CD4-positive, alpha-beta T cell (primary cell): Measurements from ENCODE around the gene CD83. TPM values are rescaled to one million over a fixed set of nuclear protein-coding genes. Genes with fewer than 3 reads are reported as not detected.

ENCODE experiments used
- ATAC-seq: fragments of 200-7000 bp; cut with Tn5 transposase; one replicate; pipeline ENCODE4 v1.10.0; 2022; ENCODE audit warnings: mild to moderate bottlenecking; ENCODE audit not compliant: poor library complexity
- CTCF ChIA-PET: fragments of 350-600 bp; sonication (Branson Sonifier 250); formaldehyde crosslinking; loops from one replicate; lab custom pipeline; 2021; ENCODE audit warnings: antibody characterized with exemption, inconsistent platforms; lab: Charles Lee
- POLR2A ChIA-PET: fragments of 350-600 bp; sonication (Branson Sonifier 250); formaldehyde crosslinking; loops from one replicate; lab custom pipeline; 2021; ENCODE audit warnings: antibody characterized with exemption, inconsistent platforms; lab: Charles Lee
- DNase-seq, 14 experiments: peaks; one replicate each; pipeline ENCODE4 v3.0.0-alpha.2; 2013 to 2020; ENCODE audit warnings: mixed read lengths in 2 of 14
- H3K27ac ChIP-seq, 2 donors: one replicate each; pipeline versions ENCODE4 v1.5.1 to v1.7.0; 2013; ENCODE audit warnings: low read length in 2 of 2, low read depth in 1 of 2, mild to moderate bottlenecking in 1 of 2
- H3K27me3 ChIP-seq, 2 experiments: 1 replicate in 1 of 2; 2 replicates in 1 of 2; pipeline versions ENCODE4 v1.6.1 to v1.7.0; 2013; ENCODE audit warnings: low read length in 2 of 2, control low read depth in 1 of 2, mild to moderate bottlenecking in 1 of 2, moderate library complexity in 1 of 2; ENCODE audit not compliant: insufficient read depth in 2 of 2, control insufficient read depth in 1 of 2
- H3K36me3 ChIP-seq: one replicate; pipeline ENCODE4 v1.6.1; 2013; ENCODE audit warnings: low read length, control low read depth; ENCODE audit not compliant: insufficient read depth
- H3K4me1 ChIP-seq: one replicate; pipeline ENCODE4 v1.6.1; 2013; ENCODE audit warnings: low read length, control low read depth; ENCODE audit not compliant: insufficient read depth
- H3K4me3 ChIP-seq: one replicate; pipeline ENCODE4 v1.5.1; 2013; ENCODE audit warnings: mild to moderate bottlenecking, low read length, moderate library complexity
- H3K9me3 ChIP-seq, 2 experiments: 1 replicate in 1 of 2; 2 replicates in 1 of 2; pipeline versions ENCODE4 v1.6.1 to v1.7.0; 2013; ENCODE audit warnings: low read length in 2 of 2, mild to moderate bottlenecking in 2 of 2, control low read depth in 1 of 2, moderate library complexity in 1 of 2; ENCODE audit not compliant: control insufficient read depth in 1 of 2, insufficient read depth in 1 of 2
- H3K27ac Mint-ChIP-seq: one replicate; pipeline ENCODE4 v1.8.0; 2020; ENCODE audit warnings: mixed read lengths
- H3K27me3 Mint-ChIP-seq: one replicate; pipeline ENCODE4 v1.8.0; 2021; ENCODE audit warnings: mixed read lengths
- H3K36me3 Mint-ChIP-seq: one replicate; pipeline ENCODE4 v1.8.0; 2021; ENCODE audit warnings: low read depth, mixed read lengths
- H3K4me1 Mint-ChIP-seq: one replicate; pipeline ENCODE4 v1.8.0; 2021; ENCODE audit warnings: low read depth, mixed read lengths
- H3K4me3 Mint-ChIP-seq: one replicate; pipeline ENCODE4 v1.8.0; 2020; ENCODE audit warnings: mild to moderate bottlenecking, mixed read lengths
- H3K9me3 Mint-ChIP-seq: one replicate; pipeline ENCODE4 v1.8.0; 2020; ENCODE audit warnings: mixed read lengths
- intact Hi-C, 2 experiments: fragments of 100-400 bp; cut with DNase I in 1 of 2; cut with micrococcal nuclease in 1 of 2; formaldehyde crosslinking; loops; one replicate each; pipeline versions ENCODE4 v1.15.1 to v1.9.0; 2023 to 2025; cut with DNase I, micrococcal nuclease
- total RNA-seq, 174 experiments: library from RNA in 2 of 174; stranded (reverse) in 2 of 174; gene quantifications; one replicate each; pipeline ENCODE4 v1.2.3 and lab custom pipeline; 2021 to 2026
- TF ChIP-seq, protein P1 (sequence below): fragments of 200-600 bp; IDR thresholded peaks from one replicate; pipeline ENCODE4 v1.8.0; 2022; ENCODE audit warnings: antibody characterized with exemption, mild to moderate bottlenecking

The CD83 gene
- total RNA-seq, 2 experiments from 2014 or later = 35.3 to 36.4 TPM

DNA sequence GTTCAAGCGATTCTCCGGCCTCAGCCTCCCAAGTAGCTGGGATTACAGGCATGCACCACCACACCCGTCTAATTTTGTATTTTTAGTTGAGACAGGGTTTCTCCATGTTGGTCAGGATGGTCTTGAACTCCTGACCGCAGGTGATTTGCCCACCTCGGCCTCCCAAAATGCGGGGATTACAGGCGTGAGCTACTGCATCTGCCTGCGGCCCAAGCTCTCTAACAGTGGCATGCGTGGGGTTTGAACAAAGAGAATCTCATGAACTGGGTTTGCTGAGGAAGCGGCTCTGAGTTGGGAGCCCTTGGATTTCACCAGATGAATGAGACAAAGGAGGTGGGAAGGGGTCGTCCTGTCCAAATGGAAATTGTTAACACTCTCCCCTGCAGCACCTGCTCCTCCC is 33.2 kb upstream of the CD83 start:
- no peaks in the 10 kb centered on the region for H3K4me1 ChIP-seq
- no peaks in the 10 kb centered on the region for H3K9me3 Mint-ChIP-seq
- ChIA-PET CTCF (no interaction called here), POLR2A (interaction anchor here (0.6 kb wide), 1 partner anchor 9 kb away, joined by 3 read pairs; no protein-coding TSS in a partner anchor)
- no peaks in the 10 kb centered on the region for H3K36me3 Mint-ChIP-seq
- intact Hi-C loops = no loop called here
- no peaks in the 10 kb centered on the region for H3K4me1 Mint-ChIP-seq
- no peak overlapping the region for H3K27ac ChIP-seq
- no peaks in the 10 kb centered on the region for H3K36me3 ChIP-seq
- no peak overlapping the region for H3K4me3 Mint-ChIP-seq
- ATAC-seq (no peak), DNase-seq (no peak)
- no peak overlapping the region for H3K4me3 ChIP-seq
- H3K27me3 Mint-ChIP-seq = no peaks in the 10 kb centered on the region
- H3K9me3 ChIP-seq = no peaks in the 10 kb centered on the region
- TF ChIP-seq, protein P1, sequence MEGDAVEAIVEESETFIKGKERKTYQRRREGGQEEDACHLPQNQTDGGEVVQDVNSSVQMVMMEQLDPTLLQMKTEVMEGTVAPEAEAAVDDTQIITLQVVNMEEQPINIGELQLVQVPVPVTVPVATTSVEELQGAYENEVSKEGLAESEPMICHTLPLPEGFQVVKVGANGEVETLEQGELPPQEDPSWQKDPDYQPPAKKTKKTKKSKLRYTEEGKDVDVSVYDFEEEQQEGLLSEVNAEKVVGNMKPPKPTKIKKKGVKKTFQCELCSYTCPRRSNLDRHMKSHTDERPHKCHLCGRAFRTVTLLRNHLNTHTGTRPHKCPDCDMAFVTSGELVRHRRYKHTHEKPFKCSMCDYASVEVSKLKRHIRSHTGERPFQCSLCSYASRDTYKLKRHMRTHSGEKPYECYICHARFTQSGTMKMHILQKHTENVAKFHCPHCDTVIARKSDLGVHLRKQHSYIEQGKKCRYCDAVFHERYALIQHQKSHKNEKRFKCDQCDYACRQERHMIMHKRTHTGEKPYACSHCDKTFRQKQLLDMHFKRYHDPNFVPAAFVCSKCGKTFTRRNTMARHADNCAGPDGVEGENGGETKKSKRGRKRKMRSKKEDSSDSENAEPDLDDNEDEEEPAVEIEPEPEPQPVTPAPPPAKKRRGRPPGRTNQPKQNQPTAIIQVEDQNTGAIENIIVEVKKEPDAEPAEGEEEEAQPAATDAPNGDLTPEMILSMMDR = no peak
- H3K27me3 ChIP-seq = no peaks in the 10 kb centered on the region
- H3K27ac Mint-ChIP-seq = no peak overlapping the region

DNA sequence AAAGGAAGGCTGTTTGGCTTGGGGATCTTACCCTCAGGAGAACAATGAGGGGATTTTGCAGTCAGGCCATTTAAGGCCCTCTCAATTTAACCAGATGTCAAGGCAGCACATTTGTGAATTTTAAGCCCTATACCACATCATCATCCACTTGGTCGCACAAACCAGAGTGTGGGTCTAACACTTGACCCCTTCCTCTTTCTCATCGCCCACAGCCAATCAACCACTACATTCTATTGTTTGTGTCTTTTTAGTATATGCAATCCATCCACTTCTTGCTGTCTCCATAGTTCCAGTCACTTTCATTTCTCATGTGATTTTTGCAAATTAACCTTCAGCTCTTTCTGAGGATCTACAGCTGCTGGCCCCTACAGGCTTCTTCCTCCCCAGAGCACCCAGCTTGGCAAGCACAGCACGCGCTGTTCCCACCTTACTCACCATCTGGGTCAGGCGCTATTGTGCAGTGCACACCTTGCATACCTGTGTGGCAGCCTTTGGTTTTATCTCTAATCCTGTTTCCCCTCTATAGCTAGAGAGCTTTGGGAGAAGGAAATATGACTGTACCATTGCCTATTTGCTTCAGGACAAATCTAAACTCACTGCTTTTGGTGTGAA is 32.3 kb upstream of the CD83 start:
- no peaks in the 10 kb centered on the region for H3K4me1 ChIP-seq
- intact Hi-C loops = no loop called here
- no peak overlapping the region for H3K4me3 ChIP-seq
- no peak overlapping the region for H3K27ac ChIP-seq
- H3K27me3 ChIP-seq = no peaks in the 10 kb centered on the region
- Mint-ChIP-seq H3K27me3 (no peaks in the 10 kb centered on the region), H3K9me3 (no peaks in the 10 kb centered on the region), H3K36me3 (no peaks in the 10 kb centered on the region), H3K4me1 (no peaks in the 10 kb centered on the region), H3K4me3 (no peak overlapping the region), H3K27ac (no peak overlapping the region)
- ChIA-PET POLR2A (no interaction called here), CTCF (no interaction called here)
- ATAC-seq (no peak), DNase-seq (no peak)
- H3K9me3 ChIP-seq = no peaks in the 10 kb centered on the region
- TF ChIP-seq, protein P1 = no peak
- H3K36me3 ChIP-seq = no peaks in the 10 kb centered on the region

DNA sequence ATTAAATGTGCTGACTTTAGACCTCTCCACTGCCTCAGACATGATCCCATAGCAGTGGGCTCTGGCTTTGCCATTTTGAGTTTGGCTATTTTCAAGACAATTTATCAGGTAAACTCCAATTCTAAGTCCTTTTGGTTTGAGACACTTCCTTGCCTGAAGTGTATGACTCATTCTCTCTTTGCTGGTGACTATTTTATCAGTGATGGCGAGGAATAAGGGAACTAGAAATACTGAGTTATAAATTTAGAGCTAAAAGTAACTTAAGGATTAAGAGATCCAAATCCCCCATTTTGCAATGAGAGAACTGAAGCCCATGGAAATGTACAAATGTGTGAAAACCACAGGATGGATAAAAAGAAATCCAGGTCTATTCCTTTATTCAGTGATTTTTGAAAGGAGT is 30.9 kb upstream of the CD83 start:
- ChIA-PET CTCF (no interaction called here), POLR2A (no interaction called here)
- TF ChIP-seq, protein P1 = no peak
- Mint-ChIP-seq H3K4me3 (no peak overlapping the region), H3K36me3 (no peaks in the 10 kb centered on the region), H3K4me1 (no peaks in the 10 kb centered on the region), H3K27me3 (no peaks in the 10 kb centered on the region), H3K9me3 (no peaks in the 10 kb centered on the region), H3K27ac (no peak overlapping the region)
- intact Hi-C loops = no loop called here
- Histone ChIP-seq H3K9me3 (no peaks in the 10 kb centered on the region), H3K4me3 (no peak overlapping the region), H3K27ac (no peak overlapping the region), H3K27me3 (no peaks in the 10 kb centered on the region), H3K36me3 (no peaks in the 10 kb centered on the region), H3K4me1 (no peaks in the 10 kb centered on the region)
- ATAC-seq (no peak), DNase-seq (no peak)
